ENCODE results near the gene VKORC1L1. TPM values are rescaled to one million over a fixed set of nuclear protein-coding genes. Genes with fewer than 3 reads are reported as not detected.

VKORC1L1 gene
- total RNA-seq, 1 experiment from 2014 or later: 25.3 TPM

DNA sequence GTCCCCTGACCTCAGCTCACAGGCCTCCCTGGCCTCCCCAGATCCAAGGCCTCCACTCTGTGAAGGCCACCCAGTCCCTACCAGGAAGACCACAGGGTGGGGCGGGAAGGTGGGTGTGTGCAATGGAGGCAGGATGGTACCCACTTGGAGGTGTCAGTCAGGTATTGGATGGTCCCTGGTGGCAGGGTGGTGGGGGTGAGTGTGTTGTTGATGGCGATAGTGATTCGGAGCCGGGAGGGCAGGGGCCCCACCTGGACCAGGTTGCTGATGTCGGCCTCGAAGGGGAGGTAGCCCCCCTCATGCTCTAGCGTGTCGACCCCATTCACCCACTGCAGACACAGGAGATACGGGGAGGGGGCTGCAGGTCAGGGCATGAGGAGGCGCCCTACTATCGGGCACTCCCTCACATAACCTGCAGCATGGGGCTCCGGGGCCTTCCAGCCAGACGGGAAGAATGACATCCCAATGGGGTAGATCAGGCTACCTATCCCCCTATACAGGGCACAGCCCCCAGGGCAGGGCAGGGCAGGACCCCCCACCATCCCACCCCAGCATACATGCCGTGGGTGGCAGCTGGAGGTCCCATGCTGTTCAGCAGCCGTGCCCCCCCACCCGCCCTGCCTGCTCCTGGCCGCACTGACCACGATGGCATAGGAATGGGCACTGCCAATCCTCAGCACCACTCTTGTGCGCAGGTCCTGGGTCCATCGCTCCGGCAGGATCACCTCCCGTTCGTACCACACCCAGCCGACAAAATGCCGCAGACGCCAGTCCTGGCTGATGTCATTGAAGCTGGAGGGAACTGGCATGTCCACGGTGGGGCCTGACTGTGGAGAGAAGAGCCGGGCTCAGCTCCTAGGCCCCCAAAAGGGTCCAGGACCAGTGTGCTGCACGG lies 107.0 kb downstream of the VKORC1L1 start:
- CTCF ChIA-PET: no interaction called here

DNA sequence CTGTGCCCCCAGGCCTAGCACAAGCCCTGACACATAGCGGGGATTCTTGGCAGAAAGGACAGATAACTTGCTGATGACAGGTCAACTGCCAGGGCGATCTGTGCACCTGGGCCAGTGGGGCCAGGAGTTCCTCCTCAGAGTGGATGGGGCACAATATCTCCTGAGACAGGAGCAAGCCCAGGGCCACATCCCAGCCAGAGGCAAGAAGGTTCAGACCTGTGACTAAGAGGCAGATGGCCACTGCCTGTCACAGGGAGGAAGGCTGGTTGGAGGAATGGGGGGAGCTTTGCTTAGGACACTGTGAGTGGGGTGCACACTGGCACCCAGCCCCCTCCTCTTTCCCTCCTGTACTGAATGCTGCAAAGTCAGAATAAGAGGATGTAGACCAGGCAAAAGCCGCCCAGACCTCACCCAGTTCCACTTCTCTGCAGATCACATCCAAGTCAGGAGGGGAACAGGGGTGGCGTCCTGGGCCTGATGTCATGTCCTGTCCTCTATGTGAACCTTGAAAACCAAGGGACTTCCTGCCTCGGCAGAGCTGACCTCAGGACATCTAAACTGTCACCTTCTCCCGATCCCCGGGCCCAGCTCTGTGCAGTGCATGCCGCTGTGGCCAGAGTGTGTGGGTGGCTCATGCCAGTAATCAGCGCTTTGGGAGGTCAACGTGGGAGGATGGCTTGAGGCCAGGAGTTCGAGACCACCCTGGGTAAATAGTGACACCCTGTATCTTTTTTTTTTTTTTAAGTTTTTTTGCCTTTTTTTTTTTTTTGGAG lies 107.8 kb downstream of the VKORC1L1 start:
- intact Hi-C loops (cut with micrococcal nuclease; ENCODE audit: unreplicated experiment): no loop called here
- DNase-seq: peak; percentile 14
- H3K9me3 Mint-ChIP-seq (ENCODE audit: low read depth, unreplicated experiment): no peaks in the 10 kb centered on the region
- no peaks in the 10 kb centered on the region for H3K4me1 Mint-ChIP-seq (ENCODE audit: low read depth, unreplicated experiment)
- CTCF ChIA-PET: no interaction called here
- TF ChIP-seq, protein P1, sequence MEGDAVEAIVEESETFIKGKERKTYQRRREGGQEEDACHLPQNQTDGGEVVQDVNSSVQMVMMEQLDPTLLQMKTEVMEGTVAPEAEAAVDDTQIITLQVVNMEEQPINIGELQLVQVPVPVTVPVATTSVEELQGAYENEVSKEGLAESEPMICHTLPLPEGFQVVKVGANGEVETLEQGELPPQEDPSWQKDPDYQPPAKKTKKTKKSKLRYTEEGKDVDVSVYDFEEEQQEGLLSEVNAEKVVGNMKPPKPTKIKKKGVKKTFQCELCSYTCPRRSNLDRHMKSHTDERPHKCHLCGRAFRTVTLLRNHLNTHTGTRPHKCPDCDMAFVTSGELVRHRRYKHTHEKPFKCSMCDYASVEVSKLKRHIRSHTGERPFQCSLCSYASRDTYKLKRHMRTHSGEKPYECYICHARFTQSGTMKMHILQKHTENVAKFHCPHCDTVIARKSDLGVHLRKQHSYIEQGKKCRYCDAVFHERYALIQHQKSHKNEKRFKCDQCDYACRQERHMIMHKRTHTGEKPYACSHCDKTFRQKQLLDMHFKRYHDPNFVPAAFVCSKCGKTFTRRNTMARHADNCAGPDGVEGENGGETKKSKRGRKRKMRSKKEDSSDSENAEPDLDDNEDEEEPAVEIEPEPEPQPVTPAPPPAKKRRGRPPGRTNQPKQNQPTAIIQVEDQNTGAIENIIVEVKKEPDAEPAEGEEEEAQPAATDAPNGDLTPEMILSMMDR (IDR thresholded peaks at IDR 0.05; ENCODE audit: unreplicated experiment): no peak
- H3K27ac Mint-ChIP-seq (ENCODE audit: unreplicated experiment): no peak overlapping the region
- peaks cover 27% of the 10 kb centered on the region for H3K36me3 Mint-ChIP-seq (ENCODE audit: insufficient read depth, unreplicated experiment)
- H3K27me3 Mint-ChIP-seq (ENCODE audit: unreplicated experiment): no peaks in the 10 kb centered on the region
- H3K4me3 Mint-ChIP-seq (ENCODE audit: low read depth, unreplicated experiment): peak overlapping the region; percentile 60
- BruUV-seq (replicated peaks): TSS peak; percentile 39

More for the DNA sequence above, 107.0 kb downstream of the VKORC1L1 start:
- Mint-ChIP-seq H3K27me3 (ENCODE audit: unreplicated experiment) (no peaks in the 10 kb centered on the region), H3K4me1 (ENCODE audit: low read depth, unreplicated experiment) (no peaks in the 10 kb centered on the region), H3K9me3 (ENCODE audit: low read depth, unreplicated experiment) (no peaks in the 10 kb centered on the region), H3K4me3 (ENCODE audit: low read depth, unreplicated experiment) (no peak overlapping the region), H3K27ac (ENCODE audit: unreplicated experiment) (no peak overlapping the region), H3K36me3 (ENCODE audit: insufficient read depth, unreplicated experiment) (peaks cover 27% of the 10 kb centered on the region)
- intact Hi-C loops (cut with micrococcal nuclease; ENCODE audit: unreplicated experiment): no loop called here
- no peak for DNase-seq
- TF ChIP-seq, protein P1 (IDR thresholded peaks at IDR 0.05; ENCODE audit: unreplicated experiment): no peak
- no TSS peak for BruUV-seq (replicated peaks)

DNA sequence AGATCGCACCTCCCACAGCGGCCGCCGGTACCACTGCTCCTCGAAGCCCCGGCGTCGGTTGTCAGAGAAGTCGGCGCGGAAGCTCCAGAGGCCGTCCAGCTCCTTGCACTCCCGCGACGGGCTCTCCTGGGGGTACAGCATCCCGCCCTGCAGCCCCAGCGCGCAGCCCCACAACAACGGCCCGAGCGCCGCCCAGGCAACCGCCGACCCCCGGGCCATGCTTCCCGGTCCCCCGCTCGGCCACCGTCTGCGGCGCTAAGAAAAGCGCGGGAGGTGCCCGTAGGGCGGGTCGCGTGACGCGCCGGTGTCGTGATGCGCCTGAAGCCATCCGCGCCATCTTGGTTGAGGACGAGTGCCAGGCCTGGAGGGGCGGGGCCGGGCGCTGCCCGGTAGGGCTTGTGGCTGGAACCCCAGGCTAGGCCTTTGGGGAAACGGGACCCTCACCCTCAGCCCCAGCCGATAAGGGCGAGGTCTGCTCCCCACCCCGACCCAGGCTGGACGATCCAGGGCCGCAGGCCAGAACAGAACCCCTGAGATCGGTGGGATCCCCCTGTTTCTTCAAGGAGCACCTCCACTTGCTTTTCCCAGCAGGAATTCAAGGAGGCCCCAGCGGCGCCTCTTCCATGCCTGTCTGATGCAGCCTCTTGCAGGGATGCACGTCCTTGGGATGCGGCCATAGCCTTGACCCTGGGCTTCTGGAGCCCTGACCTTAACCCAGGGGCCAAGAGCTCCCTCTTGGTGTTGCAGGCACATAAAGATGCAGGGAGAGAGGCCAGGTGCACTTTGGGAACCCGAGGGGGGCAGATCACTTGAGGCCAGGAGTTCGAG lies 109.3 kb downstream of the VKORC1L1 start, which contains the start of gene GUSB:
Gene GUSB, minus strand, starts transcription at position 249 of the 828 bp plus-strand sequence. Its CDS starts 30 bp downstream, at position 219.
- CTCF ChIA-PET: no interaction called here
- BruUV-seq (replicated peaks): no TSS peak
- intact Hi-C loops (cut with micrococcal nuclease; ENCODE audit: unreplicated experiment): no loop called here

More for the DNA sequence above, 109.3 kb downstream of the VKORC1L1 start, which contains the start of gene GUSB:
- peak within 1 kb of the TSS; percentile 60 for H3K4me3 Mint-ChIP-seq (ENCODE audit: low read depth, unreplicated experiment)
- no peaks in the 10 kb centered on the region for H3K9me3 Mint-ChIP-seq (ENCODE audit: low read depth, unreplicated experiment)
- peaks cover 27% of the 10 kb centered on the region for H3K36me3 Mint-ChIP-seq (ENCODE audit: insufficient read depth, unreplicated experiment)
- TF ChIP-seq, protein P1 (IDR thresholded peaks at IDR 0.05; ENCODE audit: unreplicated experiment): no peak
- H3K27ac Mint-ChIP-seq (ENCODE audit: unreplicated experiment): peak within 1 kb of the TSS; percentile 64
- DNase-seq: peak; percentile 88
- no peaks in the 10 kb centered on the region for H3K27me3 Mint-ChIP-seq (ENCODE audit: unreplicated experiment)
- no peaks in the 10 kb centered on the region for H3K4me1 Mint-ChIP-seq (ENCODE audit: low read depth, unreplicated experiment)
